Type B pancreatic cell (in vitro differentiated cells): Measurements from ENCODE around the gene BICD1. TPM values are rescaled to one million over a fixed set of nuclear protein-coding genes. Genes with fewer than 3 reads are reported as not detected.

ENCODE experiments used
- DNase-seq: peaks from one replicate; pipeline ENCODE4 v3.0.0; 2021; ENCODE audit warnings: mixed read lengths; ENCODE audit not compliant: unreplicated experiment; ENCODE audit errors: extremely low spot score
- H3K27ac Mint-ChIP-seq: 2 replicates; pipeline ENCODE4 v1.8.0; 2021; ENCODE audit warnings: mild to moderate bottlenecking, mixed read lengths
- H3K27me3 Mint-ChIP-seq: 2 replicates; pipeline ENCODE4 v1.8.0; 2021; ENCODE audit warnings: mixed read lengths
- H3K36me3 Mint-ChIP-seq: 2 replicates; pipeline ENCODE4 v1.8.0; 2021; ENCODE audit warnings: mixed read lengths
- H3K4me1 Mint-ChIP-seq: one replicate; pipeline ENCODE4 v1.8.0; 2021; ENCODE audit warnings: mixed read lengths; ENCODE audit not compliant: unreplicated experiment
- H3K4me3 Mint-ChIP-seq: 2 replicates; pipeline ENCODE4 v1.8.0; 2021; ENCODE audit warnings: mild to moderate bottlenecking, mixed read lengths
- H3K9me3 Mint-ChIP-seq: 2 replicates; pipeline ENCODE4 v1.8.0; 2021; ENCODE audit warnings: mixed read lengths
- CTCF ChIP-seq: fragments of 200-600 bp; sonication (generic); conservative IDR thresholded peaks from 2 replicates; pipeline ENCODE4 v1.5.0; 2021; ENCODE audit warnings: antibody characterized with exemption, mild to moderate bottlenecking
- total RNA-seq: library from RNA; stranded (reverse); gene quantifications from 2 replicates; pipeline ENCODE4 v1.2.1, GENCODE V29; 2021; ENCODE audit warnings: low replicate concordance

The BICD1 gene
- total RNA-seq, 1 donor from 2014 or later: 37.7 TPM

- Mint-ChIP-seq H3K4me1 (no peaks in the 10 kb centered on the region), H3K36me3 (peaks cover 30% of the 10 kb centered on the region), H3K27me3 (no peaks in the 10 kb centered on the region), H3K27ac (no peak overlapping the region), H3K4me3 (no peak overlapping the region), H3K9me3 (peaks cover 7% of the 10 kb centered on the region)
- no peak for TF ChIP-seq CTCF
- no peak for DNase-seq
Measured at GRCh38 chr12:32252199-32253073, 145.8 kb downstream of the BICD1 start.

GRCh38 chr12:32253154-32253790 lies 146.6 kb downstream of the BICD1 start:
- peaks cover 27% of the 10 kb centered on the region for H3K36me3 Mint-ChIP-seq

GRCh38 chr12:32254260-32254956 lies 147.8 kb downstream of the BICD1 start:
- Mint-ChIP-seq H3K4me3 (no peak overlapping the region), H3K27ac (no peak overlapping the region), H3K9me3 (no peaks in the 10 kb centered on the region), H3K36me3 (peaks cover 31% of the 10 kb centered on the region), H3K27me3 (no peaks in the 10 kb centered on the region), H3K4me1 (no peaks in the 10 kb centered on the region)
- no peak for DNase-seq
- TF ChIP-seq CTCF: no peak

More at GRCh38 chr12:32253154-32253790, 146.6 kb downstream of the BICD1 start:
- no peak overlapping the region for H3K27ac Mint-ChIP-seq
- H3K9me3 Mint-ChIP-seq: peaks cover 3% of the 10 kb centered on the region
- no peak for TF ChIP-seq CTCF
- no peak for DNase-seq
- no peak overlapping the region for H3K4me3 Mint-ChIP-seq
- H3K27me3 Mint-ChIP-seq: no peaks in the 10 kb centered on the region
- H3K4me1 Mint-ChIP-seq: no peaks in the 10 kb centered on the region

GRCh38 chr12:32255588-32255987 lies 148.9 kb downstream of the BICD1 start:
- no peaks in the 10 kb centered on the region for H3K9me3 Mint-ChIP-seq
- H3K36me3 Mint-ChIP-seq: peaks cover 38% of the 10 kb centered on the region
- no peak for TF ChIP-seq CTCF
- H3K4me3 Mint-ChIP-seq: no peak overlapping the region
- DNase-seq: no peak
- no peaks in the 10 kb centered on the region for H3K27me3 Mint-ChIP-seq
- no peaks in the 10 kb centered on the region for H3K4me1 Mint-ChIP-seq
- peak overlapping the region; percentile 11 for H3K27ac Mint-ChIP-seq

GRCh38 chr12:32257695-32258496 lies 151.2 kb downstream of the BICD1 start:
- Mint-ChIP-seq H3K27me3 (no peaks in the 10 kb centered on the region), H3K4me3 (no peak overlapping the region), H3K27ac (no peak overlapping the region), H3K9me3 (peaks cover 4% of the 10 kb centered on the region), H3K4me1 (no peaks in the 10 kb centered on the region), H3K36me3 (peaks cover 49% of the 10 kb centered on the region)
- no peak for TF ChIP-seq CTCF
- no peak for DNase-seq
